GM12801 (cell line): ENCODE measurements around the gene CCDC196.

Experiments
- CTCF ChIP-seq: IDR thresholded peaks from one replicate; pipeline ENCODE4 v1.5.1; 2011; ENCODE audit warnings: control low read depth; ENCODE audit not compliant: insufficient read length; ENCODE audit errors: extremely low read depth

Gene CCDC196

GRCh38 chr14:66477567-66477966, 8.6 kb upstream of the CCDC196 start:
- TF ChIP-seq CTCF: no peak

GRCh38 chr14:66482873-66483272, 3.3 kb upstream of the CCDC196 start:
- TF ChIP-seq CTCF: no peak

- no peak for TF ChIP-seq CTCF
These were observed 2.8 kb upstream of the CCDC196 start for GRCh38 chr14:66483322-66483721.

GRCh38 chr14:66485029-66485428, 1.1 kb upstream of the CCDC196 start:
- no peak for TF ChIP-seq CTCF

GRCh38 chr14:66487164-66487563, 993 bp downstream of the CCDC196 start:
- TF ChIP-seq CTCF: no peak

GRCh38 chr14:66490143-66491111, 4.3 kb downstream of the CCDC196 start:
- TF ChIP-seq CTCF: no peak

- no peak for TF ChIP-seq CTCF
These were observed 7.6 kb downstream of the CCDC196 start for GRCh38 chr14:66493750-66494149.
